Adrenal gland (tissue), 5 donors: ENCODE results near the gene PKD1.

Source experiments
- CTCF ChIP-seq, 6 experiments: fragments of 450-650 bp in 4 of 6; fragments of 200-600 bp in 2 of 6; sonication (generic) in 1 of 6; IDR thresholded peaks; 1 replicate in 5 of 6; 2 replicates in 1 of 6; pipeline versions ENCODE4 v1.5.1 to v1.8.0; 2016 to 2021; ENCODE audit warnings: antibody characterized with exemption in 6 of 6, mild to moderate bottlenecking in 2 of 6, moderate library complexity in 1 of 6
- POLR2A ChIP-seq, 2 donors: fragments of 450-650 bp; IDR thresholded peaks; one replicate each; pipeline ENCODE4 v1.6.1; 2017; ENCODE audit warnings: antibody characterized with exemption in 2 of 2, mild to moderate bottlenecking in 2 of 2, moderate library complexity in 1 of 2
- donor health status: DM: no; HTN: no; CAD: no.

GRCh38 chr16:2162676-2163118 is 27.0 kb upstream of the PKD1 start:
- no peak for TF ChIP-seq POLR2A (IDR thresholded peaks at IDR 0.05)
- TF ChIP-seq CTCF (IDR thresholded peaks at IDR 0.05), result no peak
